Measurements from ENCODE around the gene PDE5A. TPM values are rescaled to one million over a fixed set of nuclear protein-coding genes. Genes with fewer than 3 reads are reported as not detected.

Gene PDE5A
- total and polyA plus RNA-seq, 2 experiments from 2014 or later: 8.0 to 13.8 TPM

DNA sequence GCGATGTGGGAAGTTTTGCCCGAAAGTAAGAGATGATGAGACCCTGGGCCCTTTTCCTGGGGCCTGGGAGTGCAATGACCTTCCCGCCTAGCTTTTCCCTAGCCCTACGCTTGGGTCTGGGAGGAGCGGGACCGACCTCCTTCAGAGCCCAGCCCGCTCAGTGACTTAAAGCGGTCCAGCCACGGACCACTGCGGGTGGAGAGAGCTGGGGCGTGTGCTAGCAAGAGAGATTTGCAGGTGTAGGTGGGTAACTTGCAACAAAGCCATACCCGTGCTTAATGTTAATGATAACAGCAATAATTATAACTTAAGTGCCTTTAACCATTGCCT lies 503 bp upstream of the PDE5A start:
- Histone ChIP-seq H3K4me3 (peak overlapping the region; percentile 88), H4K20me1 (ENCODE audit: insufficient read depth) (no peaks in the 10 kb centered on the region), H3K9ac (peak overlapping the region; percentile 76; the same call in 1 of the 2 replicates), H3K4me2 (ENCODE audit: unreplicated experiment) (peak overlapping the region; percentile 89), H2AFZ (peak overlapping the region; percentile 98), H3K27ac (no peak overlapping the region), H3K79me2 (ENCODE audit: insufficient read depth) (peaks cover 16% of the 10 kb centered on the region), H3K4me1 (ENCODE audit: insufficient read depth) (peaks cover 18% of the 10 kb centered on the region), H3F3A (ENCODE audit: insufficient read depth) (no peaks in the 10 kb centered on the region; the same call in 1 of the 2 replicates), H3K27me3 (replicated peaks; ENCODE audit: insufficient read depth) (no peaks in the 10 kb centered on the region), H3K9me2 (ENCODE audit: insufficient read depth) (no peaks in the 10 kb centered on the region), H3K9me3 (ENCODE audit: low read depth) (no peaks in the 10 kb centered on the region), H3K36me3 (ENCODE audit: low read depth) (no peaks in the 10 kb centered on the region)
- in situ Hi-C loops (cut with MboI): no loop called here
- TF ChIP-seq EZH2 (IDR thresholded peaks at IDR 0.05; ENCODE audit: insufficient read depth, poor library complexity, severe bottlenecking): no peak
- TF ChIP-seq EZH2phosphoT487 (IDR thresholded peaks at IDR 0.05; ENCODE audit: insufficient read depth, low read depth): no peak
- DNase-seq: no peak
- WGBS, 2 experiments (ENCODE audit: low coverage in 1 of 2, low lambda C conversion rate in 2 of 2, missing lambda C conversion rate in 2 of 2): 1 to 4% methylated on average over 10 to 12 of the region's 12 CpGs

- peaks cover 16% of the 10 kb centered on the region for H3K79me2 ChIP-seq (ENCODE audit: insufficient read depth)
- H3K4me2 ChIP-seq (ENCODE audit: unreplicated experiment): peak overlapping the region; percentile 89
- H3F3A ChIP-seq (ENCODE audit: insufficient read depth): no peaks in the 10 kb centered on the region; the same call in 1 of the 2 replicates
- in situ Hi-C loops (cut with MboI): no loop called here
- no peaks in the 10 kb centered on the region for H3K9me2 ChIP-seq (ENCODE audit: insufficient read depth)
- peak overlapping the region; percentile 98 for H2AFZ ChIP-seq
- 2 to 3% methylated on average over 43 to 60 of the region's 90 CpGs for WGBS, 2 experiments (ENCODE audit: low coverage in 1 of 2, low lambda C conversion rate in 2 of 2, missing lambda C conversion rate in 2 of 2)
- peaks cover 21% of the 10 kb centered on the region for H3K4me1 ChIP-seq (ENCODE audit: insufficient read depth)
- 0 out of 2 replicates have a peak overlapping the region, but pooled peaks have one; percentile 2 for H3K27ac ChIP-seq
- DNase-seq: peak; percentile 84
- no peaks in the 10 kb centered on the region for H3K9me3 ChIP-seq (ENCODE audit: low read depth)
- no peaks in the 10 kb centered on the region for H3K36me3 ChIP-seq (ENCODE audit: low read depth)
- no peaks in the 10 kb centered on the region for H3K27me3 ChIP-seq (replicated peaks; ENCODE audit: insufficient read depth)
- peak overlapping the region; percentile 76 for H3K9ac ChIP-seq
- H3K4me3 ChIP-seq: peak overlapping the region; percentile 88
- H4K20me1 ChIP-seq (ENCODE audit: insufficient read depth): no peaks in the 10 kb centered on the region
- TF ChIP-seq EZH2phosphoT487 (IDR thresholded peaks at IDR 0.05; ENCODE audit: insufficient read depth, low read depth): no peak
- TF ChIP-seq EZH2 (IDR thresholded peaks at IDR 0.05; ENCODE audit: insufficient read depth, poor library complexity, severe bottlenecking): no peak
These were observed 1.0 kb downstream of the PDE5A start for GRCh38 chr4:119627267-119628255.

DNA sequence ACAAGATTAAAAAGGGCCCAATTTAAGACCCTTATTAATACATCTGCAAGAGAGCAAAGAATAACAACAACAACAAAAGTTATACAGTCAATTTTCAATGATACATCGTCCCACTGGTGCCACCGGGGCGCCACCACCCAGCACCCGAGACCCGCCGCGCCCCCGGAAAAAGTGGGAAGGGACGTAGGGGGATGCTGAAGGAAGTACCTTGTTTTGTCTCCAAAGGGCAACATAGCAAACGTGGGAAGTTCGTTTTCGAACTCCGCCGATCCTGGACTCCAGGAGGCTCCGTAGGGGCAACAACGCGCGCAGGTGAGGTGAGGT lies 1.7 kb downstream of the PDE5A start:
- no peaks in the 10 kb centered on the region; the same call in 1 of the 2 replicates for H3F3A ChIP-seq (ENCODE audit: insufficient read depth)
- no peak for TF ChIP-seq EZH2 (IDR thresholded peaks at IDR 0.05; ENCODE audit: insufficient read depth, poor library complexity, severe bottlenecking)
- no peak for TF ChIP-seq EZH2phosphoT487 (IDR thresholded peaks at IDR 0.05; ENCODE audit: insufficient read depth, low read depth)
- in situ Hi-C loops (cut with MboI): no loop called here
- peak overlapping the region; percentile 98 for H2AFZ ChIP-seq
- H3K9ac ChIP-seq: peak overlapping the region; percentile 76
- H3K79me2 ChIP-seq (ENCODE audit: insufficient read depth): peaks cover 16% of the 10 kb centered on the region
- no peaks in the 10 kb centered on the region for H3K27me3 ChIP-seq (replicated peaks; ENCODE audit: insufficient read depth)
- no peak overlapping the region for H3K27ac ChIP-seq
- DNase-seq: no peak
- H4K20me1 ChIP-seq (ENCODE audit: insufficient read depth): no peaks in the 10 kb centered on the region
- no peaks in the 10 kb centered on the region for H3K36me3 ChIP-seq (ENCODE audit: low read depth)
- H3K9me2 ChIP-seq (ENCODE audit: insufficient read depth): no peaks in the 10 kb centered on the region
- WGBS, 2 experiments (ENCODE audit: low coverage in 1 of 2, low lambda C conversion rate in 2 of 2, missing lambda C conversion rate in 2 of 2): 0 to 4% methylated on average over 14 to 18 of the region's 18 CpGs
- H3K4me2 ChIP-seq (ENCODE audit: unreplicated experiment): peak overlapping the region; percentile 86
- no peaks in the 10 kb centered on the region for H3K9me3 ChIP-seq (ENCODE audit: low read depth)
- peak overlapping the region; percentile 88 for H3K4me3 ChIP-seq
- H3K4me1 ChIP-seq (ENCODE audit: insufficient read depth): peaks cover 14% of the 10 kb centered on the region; the same call in 1 of the 2 replicates

DNA sequence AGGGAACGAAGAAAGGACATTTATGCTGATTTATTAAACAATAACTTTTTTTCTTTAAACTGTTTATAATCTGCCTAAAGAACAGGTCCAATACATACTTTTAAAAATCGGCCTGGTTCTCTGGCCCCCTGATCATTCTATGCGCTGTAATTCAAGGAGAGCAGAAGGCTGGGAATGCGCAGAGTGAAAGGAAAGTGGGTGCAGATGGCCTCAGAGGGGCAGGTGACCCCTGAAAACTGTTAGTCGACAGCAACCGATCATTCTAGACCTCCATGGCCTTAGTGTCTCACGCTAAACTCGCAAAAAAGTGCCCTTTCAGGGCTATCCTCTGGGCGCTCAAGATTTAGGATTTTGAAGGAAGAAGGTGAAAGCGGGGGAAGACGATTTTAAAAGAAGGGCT lies 2.2 kb downstream of the PDE5A start:
- H2AFZ ChIP-seq: peak overlapping the region; percentile 98
- H3K4me3 ChIP-seq: peak overlapping the region; percentile 88
- peak overlapping the region; percentile 76 for H3K9ac ChIP-seq
- H3K27me3 ChIP-seq (replicated peaks; ENCODE audit: insufficient read depth): no peaks in the 10 kb centered on the region
- H3K4me2 ChIP-seq (ENCODE audit: unreplicated experiment): peak overlapping the region; percentile 86
- H3K27ac ChIP-seq: no peak overlapping the region
- H3K79me2 ChIP-seq (ENCODE audit: insufficient read depth): peaks cover 17% of the 10 kb centered on the region
- no peaks in the 10 kb centered on the region for H4K20me1 ChIP-seq (ENCODE audit: insufficient read depth)
- 37% methylated on average over 11 of the region's 11 CpGs for WGBS, 2 experiments (ENCODE audit: low coverage in 1 of 2, low lambda C conversion rate in 2 of 2, missing lambda C conversion rate in 2 of 2)
- H3K4me1 ChIP-seq (ENCODE audit: insufficient read depth): peaks cover 14% of the 10 kb centered on the region; the same call in 1 of the 2 replicates
- no peaks in the 10 kb centered on the region for H3K36me3 ChIP-seq (ENCODE audit: low read depth)
- H3K9me2 ChIP-seq (ENCODE audit: insufficient read depth): no peaks in the 10 kb centered on the region
- H3K9me3 ChIP-seq (ENCODE audit: low read depth): no peaks in the 10 kb centered on the region
- no peak for TF ChIP-seq EZH2phosphoT487 (IDR thresholded peaks at IDR 0.05; ENCODE audit: insufficient read depth, low read depth)
- no peak for TF ChIP-seq EZH2 (IDR thresholded peaks at IDR 0.05; ENCODE audit: insufficient read depth, poor library complexity, severe bottlenecking)
- peak; percentile 15 for DNase-seq
- no peaks in the 10 kb centered on the region; the same call in 1 of the 2 replicates for H3F3A ChIP-seq (ENCODE audit: insufficient read depth)
- in situ Hi-C loops (cut with MboI): no loop called here

Measured in GM23248 (cell line).